Hematopoietic multipotent progenitor cell treated with erythropoietin and hydrocortisone succinate and interleukin-3 and kit ligand, for 15 days (in vitro differentiated cells): ENCODE measurements around the gene TAOK2.
A peak's percentile ranks its signal among the peaks of the same experiment; 100 is the strongest.
"Not testable (repeated sequence)": the region's sequence is repeated elsewhere in the genome, so short reads cannot be mapped to it uniquely, and the experiment has no call there.

Experiments used
- DNase-seq: peaks from one replicate; pipeline ENCODE4 v3.0.0-alpha.2; 2015; ENCODE audit warnings: low spot score

Gene TAOK2

GRCh38 chr16:29973384-29974246 is at the start of gene TAOK2:
TAOK2 (plus strand) TSS chr16:29973868; CDS start chr16:29977773, 3,905 bp downstream.
- DNase-seq: peak; percentile 90

DNA sequence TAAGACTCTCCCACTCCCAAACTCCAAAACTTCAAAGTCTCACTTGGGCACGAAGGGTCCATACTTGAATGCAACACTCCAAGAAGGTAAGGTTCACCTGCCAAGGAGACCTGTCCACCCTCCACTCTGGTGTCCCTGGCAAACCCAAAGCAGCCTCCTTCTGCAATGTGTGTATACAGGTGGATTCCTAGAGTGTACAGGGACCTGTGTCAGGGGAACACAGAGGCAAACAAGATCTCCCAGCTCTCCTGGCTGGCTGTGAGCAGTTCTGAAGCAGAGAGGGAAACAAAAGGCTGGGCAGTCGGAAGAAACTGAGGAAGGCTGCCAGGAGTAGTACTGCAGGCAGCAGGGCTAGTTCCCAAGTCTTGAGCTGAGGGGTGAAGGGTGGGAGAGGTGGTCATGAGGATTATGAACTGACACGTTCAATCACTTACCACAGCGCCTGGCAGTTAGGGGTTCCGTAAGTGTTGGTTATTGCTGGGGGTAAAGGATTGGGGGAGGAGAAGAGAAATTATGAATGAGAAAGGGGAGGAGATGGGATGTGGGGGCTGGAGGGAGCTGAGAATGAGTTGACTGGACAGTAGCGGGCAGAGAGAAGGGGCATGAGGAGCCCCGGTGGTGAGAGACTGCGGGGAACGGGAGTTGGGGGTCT is 48.4 kb upstream of the TAOK2 start:
- no peak for DNase-seq

GRCh38 chr16:29925781-29926710 is 47.6 kb upstream of the TAOK2 start, which contains the start of gene KCTD13:
KCTD13 (minus strand) TSS chr16:29926226; CDS start chr16:29926033, 193 bp downstream.
- DNase-seq: peak; percentile 88

GRCh38 chr16:29926711-29927052 is 47.0 kb upstream of the TAOK2 start:
- no peak for DNase-seq

DNA sequence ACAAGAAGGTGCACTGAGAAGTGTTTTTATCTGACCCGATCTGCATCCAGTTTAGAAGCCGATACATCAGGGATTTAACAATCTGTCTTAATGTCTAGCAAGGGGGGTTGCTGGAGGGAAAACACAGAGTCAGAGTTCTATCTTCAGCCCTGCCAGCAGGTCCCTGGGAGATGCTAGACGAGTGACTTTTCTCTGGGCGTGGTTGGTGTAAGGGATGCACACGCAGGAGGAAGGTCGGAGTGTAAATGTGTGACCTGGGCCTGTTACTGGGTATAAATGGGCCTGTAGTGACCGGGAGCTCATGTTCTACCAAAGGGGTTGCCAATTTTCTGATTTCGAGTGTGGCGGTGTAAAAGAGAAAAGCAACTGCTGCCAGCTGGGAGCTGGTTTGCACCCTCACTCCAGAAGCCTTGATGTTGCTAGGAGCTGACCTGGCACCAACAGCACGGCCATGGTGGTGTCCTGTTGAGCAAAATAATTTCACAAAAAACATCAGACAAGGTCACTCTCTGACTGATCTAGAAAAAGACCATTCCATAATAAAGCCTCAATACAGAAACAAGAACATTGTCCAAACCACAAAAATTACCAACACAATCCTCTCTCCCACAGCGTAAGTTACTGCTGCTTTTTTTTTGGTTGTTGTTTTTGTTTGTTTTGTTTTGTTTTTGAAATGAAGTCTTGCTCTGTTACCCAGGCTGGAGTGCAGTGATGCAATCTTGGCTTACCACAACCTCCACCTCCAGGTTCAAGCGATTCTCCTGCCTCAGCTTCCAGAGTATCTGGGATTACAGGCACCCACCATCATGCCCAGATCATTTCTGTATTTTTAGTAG is 46.4 kb upstream of the TAOK2 start:
- no peak for DNase-seq

- DNase-seq: not testable (repeated sequence)
Measured at GRCh38 chr16:29931750-29932149, 41.9 kb upstream of the TAOK2 start.

GRCh38 chr16:29940656-29941055 is 33.0 kb upstream of the TAOK2 start:
- DNase-seq: no peak

DNA sequence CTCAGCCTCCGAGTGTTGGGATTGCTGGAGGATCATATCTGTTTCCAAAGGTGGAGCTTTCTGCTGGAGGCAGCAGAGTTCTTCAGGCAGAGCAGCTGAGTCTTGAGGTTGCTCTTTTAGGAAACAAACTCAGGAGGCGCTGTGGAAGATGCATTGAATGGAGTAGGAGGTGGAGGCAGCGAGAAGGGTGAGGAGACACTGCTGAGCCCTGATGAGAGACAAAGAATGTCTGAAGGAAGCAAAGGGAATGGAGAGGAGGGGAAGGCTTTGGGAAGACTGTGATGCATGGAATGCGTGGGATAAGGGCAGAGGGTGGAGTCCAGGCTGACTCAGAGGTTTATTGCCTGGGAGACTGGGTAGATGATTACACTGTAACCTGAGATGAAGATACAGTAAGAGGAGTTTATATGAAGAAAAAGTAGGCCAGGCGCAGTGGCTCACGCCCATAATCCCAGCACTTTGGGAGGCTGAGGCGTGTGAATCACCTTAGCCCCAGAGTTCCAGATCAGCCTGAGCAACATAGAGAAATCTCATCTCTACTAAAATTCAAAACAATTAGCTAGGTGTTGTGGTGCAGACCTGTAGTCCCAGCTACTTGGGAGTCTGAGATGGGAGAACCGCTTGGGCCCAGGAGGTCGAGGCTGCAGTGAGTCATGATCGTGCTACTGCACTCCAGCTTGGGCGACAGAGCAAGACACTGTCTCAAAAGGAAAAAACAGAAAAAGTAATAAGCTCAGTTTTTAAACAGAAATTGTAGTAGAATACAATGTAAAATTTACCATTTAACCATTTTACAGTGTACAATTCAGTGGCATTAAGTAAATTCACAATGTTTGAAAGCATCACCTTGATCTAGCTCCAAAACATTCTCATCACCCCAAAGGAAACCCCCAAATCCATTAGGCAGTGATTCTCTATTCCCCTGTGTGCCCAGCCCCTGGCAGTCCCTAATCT is 29.5 kb upstream of the TAOK2 start:
- DNase-seq: no peak

DNA sequence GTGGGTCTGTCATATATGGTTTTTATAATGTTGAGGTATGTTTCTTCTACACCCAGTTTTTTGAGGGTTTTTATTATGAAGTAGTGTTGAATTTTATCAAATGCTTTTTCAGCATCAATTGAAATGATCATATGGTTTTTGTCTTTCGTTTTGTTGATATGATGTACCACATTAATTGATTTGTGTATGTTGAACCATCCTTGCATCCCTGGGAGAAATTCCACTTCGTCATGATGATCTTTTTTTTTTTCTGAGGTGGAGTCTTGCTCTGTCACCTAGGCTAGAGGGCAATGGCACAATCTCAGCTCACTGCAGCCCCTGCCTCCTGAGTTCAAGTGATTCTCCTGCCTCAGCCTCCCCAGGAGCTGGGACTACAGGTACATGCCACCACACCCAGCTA is 25.8 kb upstream of the TAOK2 start:
- DNase-seq: no peak

DNA sequence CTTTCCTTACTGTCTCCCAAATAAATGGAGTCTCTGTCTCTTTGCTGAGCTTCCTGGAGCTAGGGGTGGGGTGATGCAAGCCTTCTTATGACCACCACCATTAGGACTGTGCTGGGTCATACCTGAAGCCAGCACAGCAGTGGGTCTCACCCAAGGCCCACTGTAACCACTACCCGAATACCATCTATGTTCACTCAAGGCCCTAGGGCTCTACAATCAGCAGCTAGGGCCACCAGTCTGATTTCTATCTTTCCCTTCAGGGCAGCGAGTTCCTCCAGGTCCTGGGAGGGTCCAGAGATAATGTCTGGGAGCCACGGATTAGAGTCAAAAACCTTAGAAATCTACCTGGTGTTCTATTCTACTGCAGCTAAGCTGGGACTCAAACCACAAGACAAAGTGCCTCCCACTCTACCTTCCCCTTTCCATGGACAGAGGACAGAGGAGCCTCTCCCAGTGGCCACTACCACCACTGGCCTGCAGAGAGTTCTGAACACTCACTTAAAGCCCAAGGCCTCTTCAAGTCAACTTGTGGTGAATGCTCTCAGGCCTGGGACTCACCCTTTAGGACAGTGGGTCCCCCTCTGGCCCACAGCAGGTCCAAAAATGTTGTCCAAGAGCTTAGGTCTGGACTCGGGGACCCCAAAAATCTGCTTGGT is 22.7 kb upstream of the TAOK2 start:
- no peak for DNase-seq

GRCh38 chr16:29951625-29952365 is 21.9 kb upstream of the TAOK2 start:
- no peak for DNase-seq

DNA sequence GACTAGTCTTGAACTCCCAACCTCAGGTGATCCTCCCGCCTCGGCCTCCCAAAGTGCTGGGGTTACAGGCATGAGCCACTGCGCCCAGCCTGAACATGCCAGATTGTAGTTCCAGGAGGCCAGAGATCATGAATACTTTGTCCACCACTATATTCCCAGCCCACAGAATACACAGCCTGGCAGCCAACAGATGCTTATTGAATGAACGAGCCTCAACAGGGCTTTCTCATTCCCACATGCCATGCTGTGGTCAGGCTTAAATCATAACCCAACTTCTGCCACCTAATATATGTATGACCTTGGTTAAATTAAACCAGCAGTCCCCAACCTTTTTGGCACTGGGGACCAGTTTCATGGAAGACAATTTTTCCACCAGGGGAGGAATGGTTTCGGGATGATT is 14.9 kb upstream of the TAOK2 start:
- DNase-seq: no peak

GRCh38 chr16:29959293-29959692 is 14.4 kb upstream of the TAOK2 start:
- DNase-seq: no peak

DNA sequence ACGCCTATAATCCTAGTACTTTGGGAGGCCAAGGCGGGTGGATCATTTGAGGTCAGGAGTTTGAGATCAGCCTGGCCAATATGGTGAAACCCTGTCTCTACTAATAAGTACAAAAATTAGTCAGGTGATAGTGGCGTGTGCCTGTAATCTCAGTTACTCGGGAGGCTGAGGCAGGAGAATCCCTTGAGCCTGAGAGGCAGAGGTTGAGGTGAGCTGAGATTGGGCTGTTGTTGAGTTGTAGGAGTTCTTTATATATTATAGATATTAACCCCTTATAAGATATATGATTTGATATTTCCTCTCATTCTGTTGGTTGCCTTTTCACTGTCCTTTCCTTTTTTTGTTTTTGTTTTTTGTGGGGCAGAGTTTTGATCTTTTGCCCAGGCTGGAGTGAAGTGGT is 13.8 kb upstream of the TAOK2 start:
- DNase-seq: not testable (repeated sequence)

- no peak for DNase-seq
Measured at GRCh38 chr16:29961127-29961478, 12.6 kb upstream of the TAOK2 start.

GRCh38 chr16:29961479-29962343 is 12.0 kb upstream of the TAOK2 start, which contains the start of gene TMEM219:
TMEM219 (plus strand) TSS chr16:29962079; CDS start chr16:29963144, 1,065 bp downstream.
- DNase-seq: peak; percentile 75

DNA sequence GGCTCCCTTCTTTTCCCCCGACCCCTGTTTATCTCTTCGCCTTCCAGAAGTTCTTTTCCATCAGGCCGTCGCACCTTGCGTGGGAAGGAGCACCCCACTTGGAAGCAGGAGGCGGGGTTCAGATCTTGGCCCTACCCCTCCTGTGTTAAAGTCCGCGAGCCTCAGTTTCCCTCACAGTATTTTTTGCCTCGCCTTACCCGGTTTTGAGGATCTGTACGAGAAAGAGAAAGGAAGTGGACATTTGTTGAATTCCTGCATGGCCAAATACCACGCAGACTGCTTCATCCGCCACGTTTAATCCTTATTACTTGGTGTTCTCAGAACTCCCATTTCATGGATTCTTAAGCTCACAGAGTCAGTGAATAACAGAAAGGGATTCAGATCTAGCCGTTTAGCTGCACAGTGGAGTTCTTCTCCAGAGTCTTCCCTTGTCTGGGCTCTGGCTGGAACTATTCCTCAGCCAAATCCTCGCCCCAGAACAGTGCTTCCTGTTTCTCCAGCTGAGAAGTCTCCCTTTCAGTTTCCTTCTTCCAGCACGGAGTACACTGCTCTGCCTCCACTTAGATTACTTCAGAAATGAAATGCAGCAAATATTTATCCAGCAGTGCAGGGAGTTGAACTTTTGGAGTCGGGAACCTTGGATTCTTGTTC is 11.2 kb upstream of the TAOK2 start:
- no peak for DNase-seq
